Fibroblast of skin of right biceps (primary cell): ENCODE results near the gene EXOC6B.

Experiments used
- DNase-seq: peaks from one replicate; pipeline ENCODE4 v3.0.0-alpha.2; 2013

EXOC6B gene

GRCh38 chr2:72825257-72826155 is at the start of gene EXOC6B:
Gene EXOC6B, minus strand, starts transcription at chr2:72826033.
- peak; percentile 89 for DNase-seq

- no peak for DNase-seq
Observed at GRCh38 chr2:72871880-72872279, 46.0 kb upstream of the EXOC6B start.

- no peak for DNase-seq
Observed at GRCh38 chr2:72871060-72871459, 45.2 kb upstream of the EXOC6B start.

- peak; percentile 53 for DNase-seq
Observed at GRCh38 chr2:72864500-72864899, 38.7 kb upstream of the EXOC6B start.

GRCh38 chr2:72863046-72863445 is 37.2 kb upstream of the EXOC6B start:
- no peak for DNase-seq

- DNase-seq = peak; percentile 82
Observed at GRCh38 chr2:72862239-72862988, 36.6 kb upstream of the EXOC6B start.

- peak; percentile 30 for DNase-seq
Observed at GRCh38 chr2:72859831-72860262, 34.0 kb upstream of the EXOC6B start.

GRCh38 chr2:72851333-72851732 is 25.5 kb upstream of the EXOC6B start:
- no peak for DNase-seq

- no peak for DNase-seq
Observed at GRCh38 chr2:72849138-72849462, 23.3 kb upstream of the EXOC6B start.

- DNase-seq = no peak
Observed at GRCh38 chr2:72848436-72849137, 22.8 kb upstream of the EXOC6B start.

GRCh38 chr2:72847534-72848315 is 21.9 kb upstream of the EXOC6B start:
- DNase-seq = no peak

GRCh38 chr2:72846171-72847095 is 20.6 kb upstream of the EXOC6B start:
- no peak for DNase-seq

GRCh38 chr2:72843301-72843700 is 17.5 kb upstream of the EXOC6B start:
- DNase-seq = no peak

GRCh38 chr2:72841462-72842125 is 15.8 kb upstream of the EXOC6B start:
- DNase-seq = no peak

GRCh38 chr2:72840066-72840465 is 14.2 kb upstream of the EXOC6B start:
- DNase-seq = no peak

- DNase-seq = no peak
Observed at GRCh38 chr2:72837171-72837570, 11.3 kb upstream of the EXOC6B start.

- no peak for DNase-seq
Observed at GRCh38 chr2:72835403-72835802, 9.6 kb upstream of the EXOC6B start.

GRCh38 chr2:72834596-72834995 is 8.8 kb upstream of the EXOC6B start:
- DNase-seq = no peak

- no peak for DNase-seq
Observed at GRCh38 chr2:72833084-72833714, 7.4 kb upstream of the EXOC6B start.

- DNase-seq = no peak
Observed at GRCh38 chr2:72830273-72830672, 4.4 kb upstream of the EXOC6B start.
